Activated CD4-positive, alpha-beta T cell treated with anti-CD3 and anti-CD28 coated beads, Interleukin-10, Interleukin-2, amounts not matched to agents 100 ng/mL and 50 ng/mL, durations not matched to agents 16 hours and 8 hours (primary cell): ENCODE data around the gene ADIG.

Source experiments
- DNase-seq: peaks from one replicate; pipeline ENCODE4 v3.0.0-alpha.2; 2020

The ADIG gene

DNA sequence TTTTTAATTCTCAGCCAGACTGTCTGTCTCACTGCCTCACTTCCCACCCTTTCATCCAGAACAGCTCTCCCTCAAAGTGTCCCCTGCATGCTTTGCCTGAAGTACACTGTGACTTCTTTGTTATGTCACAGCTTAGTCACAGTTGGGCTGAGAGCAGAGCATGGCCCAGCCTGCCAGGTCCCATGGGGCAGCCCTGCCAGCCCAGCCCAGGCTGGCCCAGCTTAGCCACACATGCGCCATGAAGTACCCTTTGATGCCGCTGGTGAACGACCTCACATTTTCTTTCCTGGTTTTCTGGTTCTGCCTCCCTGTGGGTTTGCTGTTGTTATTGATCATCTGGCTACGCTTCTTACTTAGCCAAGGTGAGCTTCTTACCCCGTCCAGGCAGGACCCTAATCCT lies at the start of gene ADIG:
TSS of gene ADIG (plus strand) at position 185 of the 400 bp plus-strand sequence. CDS start at position 239, 54 bp downstream.
- no peak for DNase-seq

DNA sequence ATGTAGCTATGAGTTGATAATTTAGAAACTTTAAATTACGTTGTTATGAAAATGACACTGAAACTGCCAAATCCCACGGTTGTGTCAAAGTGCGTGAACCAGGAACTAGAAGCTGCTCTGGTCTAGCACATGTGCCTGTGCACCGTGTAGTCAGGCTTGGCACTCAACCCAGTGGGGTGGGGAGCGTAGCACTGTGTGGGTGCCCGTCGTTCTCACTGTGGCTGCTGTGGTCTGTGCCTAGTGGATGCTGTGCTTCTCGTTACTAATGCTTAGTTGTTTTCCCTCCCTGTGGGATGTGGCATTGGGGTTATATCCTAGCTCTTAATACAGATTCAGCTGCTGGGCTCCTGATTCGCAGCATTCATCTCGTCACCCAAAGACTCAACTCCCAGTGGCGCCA lies 46.2 kb upstream of the ADIG start:
- peak; percentile 10 for DNase-seq

DNA sequence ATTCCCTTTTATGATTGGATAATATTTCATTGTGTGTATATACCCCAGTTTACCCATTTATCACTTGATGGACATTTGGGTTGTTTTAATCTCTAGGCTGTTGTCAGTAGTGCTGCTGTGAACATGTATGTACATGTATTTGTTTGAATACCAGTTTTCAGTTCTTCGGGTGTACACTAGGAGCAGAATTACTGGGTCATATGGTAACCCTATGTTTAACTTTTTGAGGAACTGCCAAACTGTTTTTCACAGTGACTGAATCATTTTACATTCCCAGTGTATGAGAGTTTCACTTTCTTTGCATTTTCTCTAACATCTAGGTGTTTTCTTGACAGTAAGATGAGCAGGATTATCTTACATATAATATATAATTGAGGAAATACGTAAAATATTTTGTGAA lies 44.7 kb upstream of the ADIG start:
- no peak for DNase-seq

DNA sequence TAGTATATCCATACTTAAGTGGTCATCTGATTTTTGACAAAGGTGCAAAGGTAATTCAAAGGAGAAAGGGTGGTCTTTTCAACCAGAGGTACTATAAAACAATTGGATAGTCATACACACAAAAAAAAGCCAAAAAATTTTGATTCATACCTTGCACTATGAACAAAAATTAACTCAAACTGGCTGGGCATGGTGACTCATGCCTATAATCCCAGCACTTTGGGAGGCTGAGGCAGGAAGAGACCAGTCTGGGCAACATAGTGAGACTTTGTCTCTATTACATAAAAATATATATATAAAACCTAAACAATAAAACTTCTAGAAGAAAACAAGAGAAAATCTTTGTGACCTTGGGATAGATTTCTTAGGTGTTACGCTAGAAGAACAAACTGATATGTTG lies 43.8 kb upstream of the ADIG start:
- no peak for DNase-seq

DNA sequence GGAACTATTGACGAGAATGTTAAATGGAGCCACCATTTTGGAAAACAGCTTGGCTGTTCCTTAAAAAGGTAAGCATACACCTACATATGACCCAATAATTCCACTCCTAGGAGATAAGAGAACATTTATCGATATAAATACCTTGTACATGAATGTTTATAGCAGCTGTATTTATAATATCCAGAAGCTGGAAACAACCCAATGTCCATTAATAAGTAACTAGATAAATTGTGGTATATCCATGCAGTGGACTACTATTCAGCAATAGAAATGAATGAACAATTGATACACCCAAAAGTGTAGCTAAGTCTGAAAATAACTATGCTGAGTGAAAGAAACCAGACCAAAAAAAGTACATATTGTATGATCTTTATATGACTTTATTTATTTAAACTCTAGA lies 42.2 kb upstream of the ADIG start:
- no peak for DNase-seq

DNA sequence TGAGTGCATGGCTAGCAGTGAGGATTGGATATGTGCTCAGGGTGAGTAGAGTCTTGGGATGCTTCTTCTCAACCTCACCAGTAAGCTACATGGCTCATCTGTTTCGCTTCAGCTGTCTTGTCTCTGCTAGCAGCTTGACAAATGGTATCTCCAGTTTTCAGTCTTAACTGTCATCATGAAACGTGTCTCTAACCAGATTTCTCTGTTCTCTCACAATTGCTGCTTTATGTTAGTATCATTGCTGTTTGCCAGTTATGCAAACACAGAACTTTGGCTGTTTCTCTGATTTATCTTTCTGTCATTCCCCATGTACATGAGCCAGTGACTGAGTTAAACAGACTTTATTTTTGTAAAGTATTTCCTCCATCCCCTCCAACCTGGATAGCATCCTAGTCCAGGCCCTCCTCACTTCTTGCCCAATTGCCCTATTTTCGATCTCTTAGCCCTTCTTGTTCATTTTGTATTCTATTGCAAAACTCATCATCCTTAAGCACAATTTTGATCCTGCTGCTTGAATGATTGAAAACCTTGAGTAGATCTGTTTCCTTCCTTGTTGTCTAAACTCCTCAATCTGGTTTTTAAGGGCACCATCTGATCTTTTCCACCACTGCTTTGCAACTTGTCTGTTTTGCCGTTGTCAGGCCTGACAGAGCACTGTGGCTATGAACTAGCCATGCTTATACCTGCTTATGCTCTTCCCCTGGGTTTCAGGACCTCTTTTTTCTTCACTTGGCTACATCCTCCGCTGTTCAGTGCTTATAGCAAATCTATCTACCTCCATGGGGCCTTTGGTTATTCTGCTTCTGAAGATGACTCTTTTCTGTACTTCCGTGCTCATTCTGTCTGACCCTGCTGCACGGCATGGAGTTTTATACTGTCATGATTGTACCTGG lies 37.7 kb upstream of the ADIG start:
- DNase-seq, result no peak

DNA sequence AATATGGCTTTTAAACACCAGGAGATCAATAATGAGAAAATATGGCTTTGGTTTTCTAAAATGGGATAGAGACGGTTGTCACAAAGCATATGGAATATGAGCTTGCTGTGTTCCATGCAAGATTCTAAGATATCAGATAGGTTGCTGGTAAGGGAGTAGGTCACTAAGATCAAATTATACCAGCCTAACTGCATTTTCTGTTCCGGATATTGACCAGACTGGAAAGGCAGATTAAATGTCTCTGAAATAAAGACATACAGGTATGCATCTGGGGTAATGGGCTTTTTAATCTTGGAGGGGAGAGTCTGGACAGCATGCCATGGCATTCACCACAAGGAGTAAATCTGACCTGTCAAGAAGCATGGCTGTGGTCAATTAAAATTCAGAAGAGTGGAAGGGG lies 35.2 kb upstream of the ADIG start:
- no peak for DNase-seq

DNA sequence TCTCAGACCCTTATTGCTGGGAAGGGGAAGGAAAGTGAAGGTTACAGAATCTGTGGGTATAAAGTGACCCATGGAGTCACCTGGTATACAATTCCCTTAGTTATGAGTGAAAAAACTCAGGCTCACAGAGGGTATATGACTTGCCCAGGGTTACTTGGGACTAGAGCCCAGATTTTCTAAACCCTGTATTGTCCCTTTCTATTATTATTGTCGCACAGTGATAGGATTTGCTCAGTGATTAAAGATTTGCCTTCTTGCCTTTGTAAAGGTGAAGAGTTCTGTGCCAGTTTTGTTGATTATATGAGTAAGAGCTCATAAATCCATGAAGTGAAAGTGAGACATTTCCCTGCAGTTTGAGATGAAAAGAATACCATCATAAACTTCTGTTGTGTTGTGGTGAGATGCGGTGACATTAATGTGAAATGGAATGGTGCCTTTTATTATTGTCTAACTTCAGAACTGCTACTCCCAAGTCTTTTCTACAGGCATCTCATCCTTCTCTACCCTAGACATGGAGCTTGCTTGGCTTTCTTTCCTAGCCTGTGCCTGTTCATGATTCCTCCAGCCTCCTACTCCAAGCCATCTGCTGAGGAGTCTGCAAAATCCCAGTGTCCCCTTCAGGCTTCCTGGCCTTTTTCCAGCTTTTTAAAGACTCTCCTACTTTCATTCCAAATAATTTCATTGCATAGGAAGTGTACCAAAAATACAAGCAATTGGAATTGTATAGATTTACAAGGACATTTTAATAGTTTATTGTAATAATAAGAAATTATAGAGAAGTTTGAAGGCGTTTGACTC lies 33.5 kb upstream of the ADIG start:
- DNase-seq, result no peak

DNA sequence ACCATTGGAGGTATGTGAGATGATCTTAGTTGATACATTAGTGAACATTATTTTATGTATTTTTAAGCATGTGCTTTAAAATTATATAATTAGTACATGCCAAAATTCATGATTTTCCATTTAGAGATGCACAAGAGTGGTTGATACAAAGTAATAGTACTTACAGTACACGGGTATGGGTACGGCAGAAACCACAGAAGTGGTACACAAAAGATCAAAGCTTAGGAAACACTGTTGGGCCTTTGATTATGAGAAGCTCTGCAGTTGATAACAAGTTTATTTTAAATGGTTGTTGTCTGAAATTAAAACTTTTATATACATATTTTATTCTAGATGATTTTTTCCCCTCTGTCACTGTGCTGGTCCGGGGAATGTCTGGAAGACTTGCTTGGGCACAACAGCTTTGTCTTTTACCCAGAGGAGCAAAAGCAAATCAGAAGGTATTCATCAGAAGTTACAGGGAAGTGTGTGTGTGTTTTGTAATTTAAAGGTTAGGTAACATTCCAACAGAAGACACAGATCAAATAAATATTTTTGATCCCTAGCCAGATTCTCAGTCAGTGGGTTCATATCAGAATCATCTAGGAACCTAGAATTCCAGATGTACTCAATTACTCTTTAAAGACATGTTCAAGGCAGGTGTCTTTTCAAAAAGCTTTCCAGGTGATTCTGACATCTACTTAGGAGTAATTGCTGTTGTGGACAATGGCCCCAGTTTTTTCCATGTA lies 32.5 kb upstream of the ADIG start:
- DNase-seq, result no peak

DNA sequence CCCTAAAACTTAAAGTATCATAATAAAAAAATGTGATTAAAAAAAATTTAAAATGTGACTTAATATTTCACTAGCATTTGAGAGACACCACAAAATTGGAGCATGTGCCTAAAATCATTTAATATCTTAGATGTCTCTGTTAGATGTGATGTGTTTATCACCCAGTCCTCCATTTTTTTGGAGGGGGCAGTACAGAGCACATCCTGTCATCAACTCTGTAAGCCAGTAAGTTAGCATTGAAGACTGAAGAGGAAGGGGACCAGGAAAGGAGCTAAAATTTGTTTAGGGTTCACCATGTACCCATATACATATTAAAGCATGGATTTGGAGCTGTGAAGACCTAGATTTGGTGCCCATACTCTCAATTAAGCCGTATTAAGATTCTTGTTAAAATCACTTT lies 30.7 kb upstream of the ADIG start:
- DNase-seq, result no peak

DNA sequence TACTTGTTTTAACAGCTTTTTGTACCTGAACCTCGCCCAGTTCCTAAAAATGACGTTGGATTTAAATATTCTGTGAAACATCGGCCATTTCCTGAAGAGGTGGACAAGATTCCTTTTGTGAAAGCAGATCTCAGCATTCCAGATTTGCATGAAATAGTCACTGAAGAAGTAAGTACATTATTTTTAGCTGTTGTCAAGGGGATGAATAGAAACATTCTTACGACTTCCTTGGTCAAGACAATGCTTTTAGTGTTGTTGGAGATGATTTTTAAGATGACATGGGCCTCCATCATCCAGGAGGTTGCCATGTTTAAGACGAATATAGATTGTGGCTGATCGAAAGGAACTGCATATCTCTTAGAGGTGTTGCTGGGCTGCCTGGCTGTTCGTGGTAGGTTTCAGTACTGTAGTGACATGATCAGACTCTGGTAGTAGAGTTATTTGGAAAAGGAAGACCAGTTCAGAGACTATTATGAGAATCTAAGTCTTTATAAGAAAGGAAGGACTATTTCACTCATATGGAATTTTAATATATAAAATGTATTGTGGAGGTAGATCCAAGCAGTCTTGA lies 29.9 kb upstream of the ADIG start:
- peak; percentile 3 for DNase-seq

DNA sequence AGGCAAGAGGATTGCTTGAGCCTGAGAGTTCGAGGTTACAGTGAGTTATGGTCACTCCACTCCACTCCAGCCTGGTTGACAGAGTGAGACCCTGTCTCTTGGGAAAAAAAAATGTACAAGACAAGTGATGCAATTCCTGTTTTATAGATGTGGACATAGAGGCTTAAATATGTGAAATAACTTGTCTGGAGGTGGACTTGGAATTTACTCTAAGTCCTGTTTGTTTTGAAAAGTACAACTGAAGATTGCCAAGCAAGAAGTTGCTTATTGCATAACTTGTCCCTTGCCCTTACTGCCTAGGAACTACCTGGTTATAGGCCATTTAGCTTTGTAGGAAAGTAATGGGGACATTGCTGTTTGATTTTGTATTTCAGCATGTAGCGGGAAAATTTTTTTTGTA lies 26.0 kb upstream of the ADIG start:
- no peak for DNase-seq

DNA sequence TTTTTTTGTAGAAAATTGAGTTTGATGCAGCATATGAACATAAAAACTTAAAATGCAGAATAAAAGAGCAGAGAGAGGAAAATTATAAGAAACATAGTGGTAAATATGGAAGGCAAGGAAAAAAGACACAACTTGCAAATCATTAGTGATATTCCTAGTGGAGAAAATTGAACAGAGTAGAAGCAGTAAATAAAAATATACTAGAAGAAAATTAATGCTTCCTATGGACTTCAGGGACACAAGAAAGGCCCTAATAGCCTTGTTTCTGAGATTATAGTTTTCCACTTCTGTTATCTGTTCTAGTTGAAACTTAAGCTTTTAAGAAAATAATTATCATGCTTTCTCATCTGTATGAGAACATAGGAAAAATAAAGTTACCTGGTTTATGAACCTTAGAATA lies 25.6 kb upstream of the ADIG start:
- no peak for DNase-seq

DNA sequence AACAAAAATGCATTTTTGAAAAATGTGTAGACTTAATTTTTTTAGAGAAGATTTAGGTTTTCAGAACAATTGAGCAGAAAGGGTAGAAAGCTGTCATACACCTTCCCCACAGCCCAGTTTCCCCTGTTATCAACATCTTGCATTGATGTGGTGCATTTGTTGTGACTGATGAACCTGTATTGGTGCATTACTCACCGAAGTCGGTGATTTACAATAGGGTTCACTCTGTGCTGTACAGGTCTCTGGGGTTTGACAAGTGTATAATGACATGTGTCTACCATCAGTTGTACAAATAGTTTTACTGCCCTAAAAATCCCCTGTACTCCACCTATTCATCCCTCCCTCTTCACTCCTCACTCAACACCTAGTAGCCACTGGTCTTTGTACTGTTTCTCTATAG lies 23.8 kb upstream of the ADIG start:
- DNase-seq, result no peak

DNA sequence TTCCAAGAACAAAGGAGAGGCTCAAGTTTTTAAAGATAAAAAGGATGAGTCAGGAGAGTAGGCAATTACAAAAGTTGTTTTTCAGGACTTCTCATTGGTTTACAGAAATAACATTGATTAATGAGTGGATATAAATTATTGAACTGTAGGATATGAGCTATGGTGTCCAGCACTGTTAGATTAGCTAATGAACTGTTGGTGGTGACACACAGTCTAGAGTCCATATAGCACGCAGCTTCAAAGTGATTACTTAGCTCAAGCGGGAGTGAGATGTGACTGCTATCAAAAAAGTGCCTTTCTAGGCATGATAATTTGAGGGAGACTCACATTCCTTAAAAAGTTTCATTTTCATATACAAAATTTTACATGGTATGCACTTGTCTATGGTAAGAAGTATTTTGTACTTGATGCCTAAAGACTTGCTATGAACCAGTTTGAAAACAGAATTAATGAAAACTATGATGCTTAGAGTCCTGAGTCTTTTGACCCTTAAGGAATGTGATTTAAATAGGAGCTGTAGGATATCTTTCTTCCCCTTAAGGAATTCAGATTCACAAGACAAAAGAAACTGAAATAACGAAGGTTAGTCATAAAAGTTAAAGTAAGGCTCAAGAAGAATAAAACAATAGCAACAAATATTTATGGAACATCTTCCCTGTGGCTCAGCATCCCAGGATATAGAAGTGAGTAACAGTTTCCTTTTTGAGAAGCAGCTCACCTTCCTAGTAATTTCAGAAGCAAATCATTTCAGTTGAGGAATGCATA lies 22.2 kb upstream of the ADIG start:
- DNase-seq, result no peak

DNA sequence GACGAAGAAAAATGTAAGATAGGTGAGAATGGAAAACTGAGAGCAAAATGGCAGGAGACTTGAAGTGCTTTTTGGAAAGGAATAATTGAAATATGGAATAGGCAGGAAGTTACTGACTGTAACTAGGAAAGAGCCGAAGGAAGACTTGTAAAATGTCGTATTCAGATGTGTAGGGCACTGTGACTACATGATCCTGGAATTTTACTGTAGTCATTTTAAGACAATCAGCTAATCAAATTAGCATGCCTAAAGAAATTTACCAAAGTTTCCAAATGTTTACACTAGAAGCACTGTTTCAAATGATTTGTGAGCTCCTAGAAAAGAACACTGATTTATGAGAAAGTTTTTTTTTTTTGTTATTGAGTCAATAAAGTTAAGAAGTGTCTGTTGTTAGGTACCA lies 21.2 kb upstream of the ADIG start:
- DNase-seq, result no peak

DNA sequence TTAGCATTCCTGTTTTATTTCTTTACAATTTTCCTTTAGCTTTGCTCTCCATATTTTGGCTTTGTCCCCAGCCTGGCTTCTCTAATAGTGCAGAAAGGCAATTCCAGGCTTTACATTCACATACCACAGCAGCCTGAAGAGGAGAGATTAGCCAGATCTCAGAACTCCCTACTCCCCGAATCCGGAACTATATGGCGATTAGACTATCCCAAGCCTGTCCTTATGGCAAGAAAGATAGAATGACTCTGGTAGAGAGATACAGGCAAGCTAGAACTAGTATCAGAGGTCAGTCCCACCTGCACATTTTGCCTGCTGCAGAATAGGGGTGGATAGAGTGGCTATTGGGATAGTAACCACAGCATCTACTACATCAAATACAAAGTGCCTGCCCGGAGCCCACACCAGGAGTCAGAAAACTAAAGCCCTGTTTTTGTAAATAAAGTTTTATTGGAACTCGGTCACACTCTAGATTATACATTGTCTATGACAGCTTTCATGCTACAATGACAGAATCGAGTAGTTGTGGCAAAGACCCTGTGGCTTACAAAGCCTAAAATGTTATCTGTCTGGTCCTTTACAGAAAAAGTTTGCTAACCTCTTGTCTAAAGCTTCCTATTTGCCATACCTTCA lies 17.1 kb upstream of the ADIG start:
- no peak for DNase-seq

DNA sequence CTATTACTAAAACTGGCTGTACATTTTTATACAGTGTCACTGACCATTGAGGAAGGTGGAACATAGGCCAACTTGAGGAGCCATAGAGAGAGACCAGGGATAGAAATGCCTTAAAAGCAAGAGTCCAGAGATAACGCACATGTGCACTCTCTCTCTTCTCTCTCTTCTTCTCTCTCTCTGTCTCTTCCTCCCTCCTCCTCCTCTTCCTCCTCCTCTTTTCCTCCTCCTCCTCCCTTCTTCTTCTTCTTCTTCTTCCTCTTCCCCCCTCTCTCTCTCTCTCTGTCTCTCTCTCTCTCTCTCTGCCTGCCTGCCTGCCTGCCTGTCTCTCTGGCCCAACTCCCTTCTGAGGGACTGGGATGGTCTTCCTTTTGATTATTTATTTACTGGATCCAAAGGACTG lies 16.3 kb upstream of the ADIG start:
- no peak for DNase-seq

DNA sequence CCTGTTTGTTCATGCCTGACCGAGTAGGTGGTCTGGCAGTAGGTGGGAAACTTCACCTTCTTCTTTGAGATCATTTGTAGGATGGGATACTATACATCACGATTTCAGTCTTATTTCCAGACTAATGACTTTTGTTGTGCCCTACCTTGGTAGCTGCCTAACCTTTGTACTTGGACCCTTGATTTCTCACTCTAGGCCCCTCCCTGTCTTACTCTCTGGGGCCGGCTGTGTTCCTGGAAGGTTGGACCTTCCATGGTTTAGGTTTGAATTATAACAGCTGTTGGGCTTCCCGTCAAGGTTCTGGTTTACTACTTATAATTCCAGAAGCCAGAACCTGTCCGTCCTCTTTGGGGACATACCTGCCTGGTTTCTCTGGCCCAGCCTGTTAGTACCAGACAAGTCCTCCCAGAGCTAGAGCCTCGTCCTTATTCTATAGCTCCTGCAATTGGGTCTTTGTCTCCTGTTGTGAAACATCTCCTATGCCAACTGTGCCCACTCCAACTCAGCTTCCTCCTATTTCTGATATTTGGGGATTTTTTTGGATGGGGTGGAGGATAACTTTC lies 14.9 kb upstream of the ADIG start:
- DNase-seq, result no peak

DNA sequence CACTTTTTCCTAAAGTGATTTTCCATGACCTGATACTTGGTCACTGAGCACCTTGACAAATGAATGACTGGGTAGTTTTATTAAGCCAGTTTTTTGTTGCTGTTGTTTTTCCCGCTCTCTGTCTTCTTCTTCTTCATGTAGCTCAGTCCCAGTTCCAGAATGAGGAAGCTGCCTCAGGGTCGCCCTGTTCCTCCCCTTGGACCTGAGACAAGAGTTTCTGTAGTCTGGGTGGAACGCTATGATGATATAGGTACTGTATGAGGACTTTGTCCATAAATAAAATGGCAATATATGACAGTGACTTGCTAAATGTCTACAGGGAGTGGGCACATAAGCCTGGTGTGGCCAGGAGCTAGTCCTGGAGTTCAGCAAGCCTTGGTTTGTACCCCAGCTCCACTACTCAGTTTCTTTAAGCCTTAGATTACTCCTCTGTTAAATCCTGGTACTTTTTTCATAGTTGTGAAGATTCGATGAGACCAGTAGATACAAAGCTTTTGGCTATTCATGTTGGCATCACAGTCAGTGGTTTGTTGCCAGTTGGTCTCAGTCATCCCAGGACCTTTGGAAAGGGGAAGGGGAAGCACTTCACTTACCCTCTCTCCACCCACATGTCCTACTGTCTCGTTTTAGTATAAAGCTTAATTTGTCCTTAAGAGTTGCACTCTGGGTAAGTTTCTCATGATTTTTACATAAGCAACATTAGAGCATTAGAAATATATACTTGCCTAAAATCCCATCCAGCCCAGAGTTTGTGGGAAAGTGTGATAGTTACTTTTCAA lies 11.1 kb upstream of the ADIG start:
- DNase-seq, result no peak

DNA sequence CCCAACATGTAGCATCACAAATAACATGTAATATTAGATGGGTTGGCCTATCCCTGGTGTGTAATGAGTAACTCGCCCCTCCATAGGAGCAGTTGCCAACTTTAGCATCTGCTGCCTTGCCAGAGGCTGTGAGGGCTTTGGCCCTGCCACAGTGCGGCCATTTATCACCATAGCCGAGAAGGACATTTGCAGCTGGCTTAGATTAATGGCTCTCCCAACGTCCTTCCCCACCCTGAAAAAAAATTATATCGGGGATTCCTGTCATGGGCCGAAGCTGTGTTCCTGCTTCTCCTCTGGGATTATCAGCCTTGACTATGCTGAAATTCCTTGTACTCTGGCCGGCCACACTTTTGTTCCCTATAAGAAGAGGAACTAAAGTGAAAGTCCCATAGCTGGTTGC lies 7.6 kb upstream of the ADIG start:
- DNase-seq, result no peak
